Transverse colon (tissue), 4 donors: ENCODE data around the gene MRPL52.

Source experiments
- EP300 ChIP-seq: sonication (generic); formaldehyde crosslinking; IDR thresholded peaks from one replicate; pipeline ENCODE4 v1.6.1; 2017; ENCODE audit warnings: antibody characterized with exemption, low read depth
- POLR2A ChIP-seq: fragments of 450-650 bp; IDR thresholded peaks from one replicate; pipeline ENCODE4 v1.6.1; 2016; ENCODE audit warnings: antibody characterized with exemption, mild to moderate bottlenecking, moderate library complexity
- POLR2AphosphoS5 ChIP-seq, 3 donors: sonication (generic); formaldehyde crosslinking; IDR thresholded peaks; one replicate each; pipeline ENCODE4 v1.6.1; 2016; ENCODE audit warnings: antibody characterized with exemption in 3 of 3
- TF ChIP-seq, protein P1 (sequence below), 5 experiments: fragments of 200-600 bp in 3 of 5; fragments of 450-650 bp in 2 of 5; sonication (generic) in 3 of 5; IDR thresholded peaks; 1 replicate in 2 of 5; 2 replicates in 3 of 5; pipeline ENCODE4 v1.5.1; 2016 to 2017; ENCODE audit warnings: antibody characterized with exemption in 5 of 5, inconsistent platforms in 3 of 5, mild to moderate bottlenecking in 2 of 5, moderate library complexity in 1 of 5

DNA sequence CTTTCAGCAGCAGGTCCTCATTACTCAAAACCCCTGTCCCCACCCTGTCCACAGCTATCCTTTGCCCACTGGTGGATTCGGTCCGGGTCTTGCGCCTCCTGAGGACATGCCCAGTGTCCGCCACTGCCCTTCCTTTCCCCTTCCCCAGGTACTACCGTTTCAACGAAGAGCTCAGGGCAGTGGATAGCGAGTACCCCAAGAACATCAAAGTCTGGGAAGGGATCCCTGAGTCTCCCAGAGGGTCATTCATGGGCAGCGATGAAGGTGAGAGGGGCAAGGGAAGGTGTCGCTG, 15.4 kb downstream of the MRPL52 start:
- TF ChIP-seq POLR2A (no peak), EP300 (no peak), POLR2AphosphoS5 (IDR thresholded peaks at IDR 0.05) (no peak)
- TF ChIP-seq, protein P1, sequence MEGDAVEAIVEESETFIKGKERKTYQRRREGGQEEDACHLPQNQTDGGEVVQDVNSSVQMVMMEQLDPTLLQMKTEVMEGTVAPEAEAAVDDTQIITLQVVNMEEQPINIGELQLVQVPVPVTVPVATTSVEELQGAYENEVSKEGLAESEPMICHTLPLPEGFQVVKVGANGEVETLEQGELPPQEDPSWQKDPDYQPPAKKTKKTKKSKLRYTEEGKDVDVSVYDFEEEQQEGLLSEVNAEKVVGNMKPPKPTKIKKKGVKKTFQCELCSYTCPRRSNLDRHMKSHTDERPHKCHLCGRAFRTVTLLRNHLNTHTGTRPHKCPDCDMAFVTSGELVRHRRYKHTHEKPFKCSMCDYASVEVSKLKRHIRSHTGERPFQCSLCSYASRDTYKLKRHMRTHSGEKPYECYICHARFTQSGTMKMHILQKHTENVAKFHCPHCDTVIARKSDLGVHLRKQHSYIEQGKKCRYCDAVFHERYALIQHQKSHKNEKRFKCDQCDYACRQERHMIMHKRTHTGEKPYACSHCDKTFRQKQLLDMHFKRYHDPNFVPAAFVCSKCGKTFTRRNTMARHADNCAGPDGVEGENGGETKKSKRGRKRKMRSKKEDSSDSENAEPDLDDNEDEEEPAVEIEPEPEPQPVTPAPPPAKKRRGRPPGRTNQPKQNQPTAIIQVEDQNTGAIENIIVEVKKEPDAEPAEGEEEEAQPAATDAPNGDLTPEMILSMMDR (IDR thresholded peaks at IDR 0.05), result no peak
